Measurements from ENCODE around the gene CNOT11.

- TF ChIP-seq, protein P1, sequence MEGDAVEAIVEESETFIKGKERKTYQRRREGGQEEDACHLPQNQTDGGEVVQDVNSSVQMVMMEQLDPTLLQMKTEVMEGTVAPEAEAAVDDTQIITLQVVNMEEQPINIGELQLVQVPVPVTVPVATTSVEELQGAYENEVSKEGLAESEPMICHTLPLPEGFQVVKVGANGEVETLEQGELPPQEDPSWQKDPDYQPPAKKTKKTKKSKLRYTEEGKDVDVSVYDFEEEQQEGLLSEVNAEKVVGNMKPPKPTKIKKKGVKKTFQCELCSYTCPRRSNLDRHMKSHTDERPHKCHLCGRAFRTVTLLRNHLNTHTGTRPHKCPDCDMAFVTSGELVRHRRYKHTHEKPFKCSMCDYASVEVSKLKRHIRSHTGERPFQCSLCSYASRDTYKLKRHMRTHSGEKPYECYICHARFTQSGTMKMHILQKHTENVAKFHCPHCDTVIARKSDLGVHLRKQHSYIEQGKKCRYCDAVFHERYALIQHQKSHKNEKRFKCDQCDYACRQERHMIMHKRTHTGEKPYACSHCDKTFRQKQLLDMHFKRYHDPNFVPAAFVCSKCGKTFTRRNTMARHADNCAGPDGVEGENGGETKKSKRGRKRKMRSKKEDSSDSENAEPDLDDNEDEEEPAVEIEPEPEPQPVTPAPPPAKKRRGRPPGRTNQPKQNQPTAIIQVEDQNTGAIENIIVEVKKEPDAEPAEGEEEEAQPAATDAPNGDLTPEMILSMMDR (IDR thresholded peaks at IDR 0.05): no peak
- no peak for TF ChIP-seq EZH2 (IDR thresholded peaks at IDR 0.05; ENCODE audit: borderline replicate concordance, insufficient read depth, low read depth, low read length, poor library complexity, severe bottlenecking)
Observed at GRCh38 chr2:101223814-101224231, 28.9 kb upstream of the CNOT11 start.
